ENCODE measurements around the gene MYOM3.

MYOM3 gene

GRCh38 chr1:24103408-24103807 lies 8.5 kb downstream of the MYOM3 start:
- no peak overlapping the region for H3K4me3 ChIP-seq (ENCODE audit: low read length)
- no peaks in the 10 kb centered on the region for H3K9me2 ChIP-seq (replicated peaks; ENCODE audit: control insufficient read depth, low read length)
- 0 out of 2 replicates have a peak, but pooled peaks cover 2% of the 10 kb centered on the region for H3K27me3 ChIP-seq (ENCODE audit: control insufficient read depth, low read length)

DNA sequence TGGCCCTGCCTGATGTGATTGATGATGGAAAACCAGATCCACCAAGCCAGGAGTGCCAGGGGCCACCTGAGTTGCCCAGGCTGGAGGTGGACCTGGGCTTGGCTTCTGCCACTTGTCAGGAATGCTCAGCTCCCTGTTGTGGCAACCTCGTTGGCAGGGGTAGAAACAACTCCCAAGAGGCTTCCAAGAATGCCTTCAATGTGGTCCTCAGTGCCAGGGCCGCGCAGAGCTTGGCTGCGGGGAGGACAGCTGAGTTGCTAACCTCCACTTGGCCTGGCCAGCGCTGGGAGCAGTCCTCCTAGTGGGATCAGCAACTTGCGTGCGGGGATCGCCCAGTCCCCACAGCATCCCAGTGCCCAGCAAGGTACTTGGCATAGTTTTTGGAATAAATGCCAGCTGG lies 9.0 kb downstream of the MYOM3 start:
- 0 out of 2 replicates have a peak, but pooled peaks cover 2% of the 10 kb centered on the region for H3K27me3 ChIP-seq (ENCODE audit: control insufficient read depth, low read length)
- no peak overlapping the region for H3K4me2 ChIP-seq (ENCODE audit: low read length)
- no peaks in the 10 kb centered on the region for H4K20me1 ChIP-seq (ENCODE audit: control insufficient read depth, insufficient read depth, low read depth, low read length)
- no peaks in the 10 kb centered on the region for H3F3A ChIP-seq (ENCODE audit: control insufficient read depth, insufficient read depth)
- H3K4me1 ChIP-seq (ENCODE audit: control insufficient read depth, low read length): no peaks in the 10 kb centered on the region
- H3K9me2 ChIP-seq (replicated peaks; ENCODE audit: control insufficient read depth, low read length): no peaks in the 10 kb centered on the region
- no peak overlapping the region for H3K4me3 ChIP-seq (ENCODE audit: low read length)
- H3K36me3 ChIP-seq (ENCODE audit: control insufficient read depth, low read length): no peaks in the 10 kb centered on the region
- H3K9me3 ChIP-seq (ENCODE audit: control insufficient read depth, insufficient read depth, low read length): no peaks in the 10 kb centered on the region
- TF ChIP-seq EZH2phosphoT487 (IDR thresholded peaks at IDR 0.05; ENCODE audit: borderline replicate concordance, low read length): no peak
- TF ChIP-seq, protein P1, sequence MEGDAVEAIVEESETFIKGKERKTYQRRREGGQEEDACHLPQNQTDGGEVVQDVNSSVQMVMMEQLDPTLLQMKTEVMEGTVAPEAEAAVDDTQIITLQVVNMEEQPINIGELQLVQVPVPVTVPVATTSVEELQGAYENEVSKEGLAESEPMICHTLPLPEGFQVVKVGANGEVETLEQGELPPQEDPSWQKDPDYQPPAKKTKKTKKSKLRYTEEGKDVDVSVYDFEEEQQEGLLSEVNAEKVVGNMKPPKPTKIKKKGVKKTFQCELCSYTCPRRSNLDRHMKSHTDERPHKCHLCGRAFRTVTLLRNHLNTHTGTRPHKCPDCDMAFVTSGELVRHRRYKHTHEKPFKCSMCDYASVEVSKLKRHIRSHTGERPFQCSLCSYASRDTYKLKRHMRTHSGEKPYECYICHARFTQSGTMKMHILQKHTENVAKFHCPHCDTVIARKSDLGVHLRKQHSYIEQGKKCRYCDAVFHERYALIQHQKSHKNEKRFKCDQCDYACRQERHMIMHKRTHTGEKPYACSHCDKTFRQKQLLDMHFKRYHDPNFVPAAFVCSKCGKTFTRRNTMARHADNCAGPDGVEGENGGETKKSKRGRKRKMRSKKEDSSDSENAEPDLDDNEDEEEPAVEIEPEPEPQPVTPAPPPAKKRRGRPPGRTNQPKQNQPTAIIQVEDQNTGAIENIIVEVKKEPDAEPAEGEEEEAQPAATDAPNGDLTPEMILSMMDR (IDR thresholded peaks at IDR 0.05; ENCODE audit: low read depth, low read length, poor library complexity, severe bottlenecking): no peak
- no peak overlapping the region for H3K27ac ChIP-seq (ENCODE audit: low read depth, low read length)
- H3K79me2 ChIP-seq (ENCODE audit: control insufficient read depth, low read length): no peaks in the 10 kb centered on the region

More at GRCh38 chr1:24103408-24103807, 8.5 kb downstream of the MYOM3 start:
- H3K79me2 ChIP-seq (ENCODE audit: control insufficient read depth, low read length): no peaks in the 10 kb centered on the region
- no peaks in the 10 kb centered on the region for H3K9me3 ChIP-seq (ENCODE audit: control insufficient read depth, insufficient read depth, low read length)
- no peaks in the 10 kb centered on the region for H3K4me1 ChIP-seq (ENCODE audit: control insufficient read depth, low read length)
- TF ChIP-seq, protein P1 (IDR thresholded peaks at IDR 0.05; ENCODE audit: low read depth, low read length, poor library complexity, severe bottlenecking): no peak
- TF ChIP-seq EZH2phosphoT487 (IDR thresholded peaks at IDR 0.05; ENCODE audit: borderline replicate concordance, low read length): no peak
- H3K27ac ChIP-seq (ENCODE audit: low read depth, low read length): no peak overlapping the region
- H3K4me2 ChIP-seq (ENCODE audit: low read length): no peak overlapping the region
- no peaks in the 10 kb centered on the region for H3F3A ChIP-seq (ENCODE audit: control insufficient read depth, insufficient read depth)
- no peaks in the 10 kb centered on the region for H3K36me3 ChIP-seq (ENCODE audit: control insufficient read depth, low read length)
- H4K20me1 ChIP-seq (ENCODE audit: control insufficient read depth, insufficient read depth, low read depth, low read length): no peaks in the 10 kb centered on the region

GRCh38 chr1:24101796-24102586 lies 9.9 kb downstream of the MYOM3 start:
- Histone ChIP-seq H3K4me2 (ENCODE audit: low read length) (no peak overlapping the region), H3K79me2 (ENCODE audit: control insufficient read depth, low read length) (no peaks in the 10 kb centered on the region), H3K36me3 (ENCODE audit: control insufficient read depth, low read length) (no peaks in the 10 kb centered on the region), H3K4me3 (ENCODE audit: low read length) (no peak overlapping the region), H3K4me1 (ENCODE audit: control insufficient read depth, low read length) (no peaks in the 10 kb centered on the region), H3K27ac (ENCODE audit: low read depth, low read length) (no peak overlapping the region), H3K9me2 (replicated peaks; ENCODE audit: control insufficient read depth, low read length) (no peaks in the 10 kb centered on the region), H3F3A (ENCODE audit: control insufficient read depth, insufficient read depth) (no peaks in the 10 kb centered on the region), H4K20me1 (ENCODE audit: control insufficient read depth, insufficient read depth, low read depth, low read length) (no peaks in the 10 kb centered on the region), H3K9me3 (ENCODE audit: control insufficient read depth, insufficient read depth, low read length) (no peaks in the 10 kb centered on the region), H3K27me3 (ENCODE audit: control insufficient read depth, low read length) (0 out of 2 replicates have a peak, but pooled peaks cover 2% of the 10 kb centered on the region)
- TF ChIP-seq EZH2phosphoT487 (IDR thresholded peaks at IDR 0.05; ENCODE audit: borderline replicate concordance, low read length): no peak
- TF ChIP-seq, protein P1 (IDR thresholded peaks at IDR 0.05; ENCODE audit: low read depth, low read length, poor library complexity, severe bottlenecking): no peak

All from DOHH2 (cell line).